ENCODE results near the gene PIK3C2G.

- TF ChIP-seq, protein P1, sequence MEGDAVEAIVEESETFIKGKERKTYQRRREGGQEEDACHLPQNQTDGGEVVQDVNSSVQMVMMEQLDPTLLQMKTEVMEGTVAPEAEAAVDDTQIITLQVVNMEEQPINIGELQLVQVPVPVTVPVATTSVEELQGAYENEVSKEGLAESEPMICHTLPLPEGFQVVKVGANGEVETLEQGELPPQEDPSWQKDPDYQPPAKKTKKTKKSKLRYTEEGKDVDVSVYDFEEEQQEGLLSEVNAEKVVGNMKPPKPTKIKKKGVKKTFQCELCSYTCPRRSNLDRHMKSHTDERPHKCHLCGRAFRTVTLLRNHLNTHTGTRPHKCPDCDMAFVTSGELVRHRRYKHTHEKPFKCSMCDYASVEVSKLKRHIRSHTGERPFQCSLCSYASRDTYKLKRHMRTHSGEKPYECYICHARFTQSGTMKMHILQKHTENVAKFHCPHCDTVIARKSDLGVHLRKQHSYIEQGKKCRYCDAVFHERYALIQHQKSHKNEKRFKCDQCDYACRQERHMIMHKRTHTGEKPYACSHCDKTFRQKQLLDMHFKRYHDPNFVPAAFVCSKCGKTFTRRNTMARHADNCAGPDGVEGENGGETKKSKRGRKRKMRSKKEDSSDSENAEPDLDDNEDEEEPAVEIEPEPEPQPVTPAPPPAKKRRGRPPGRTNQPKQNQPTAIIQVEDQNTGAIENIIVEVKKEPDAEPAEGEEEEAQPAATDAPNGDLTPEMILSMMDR (conservative IDR thresholded peaks at IDR 0.05; ENCODE audit: low read depth, low read length), result no peak
- TF ChIP-seq EZH2 (IDR thresholded peaks at IDR 0.05; ENCODE audit: borderline replicate concordance, low read depth, low read length, poor library complexity, severe bottlenecking), result no peak
Observed at GRCh38 chr12:18323159-18323558, 61.8 kb downstream of the PIK3C2G start.

Data from A673 (cell line).